Coronary artery (tissue), 2 donors: Measurements from ENCODE around the gene CXCR1.

Experiments used
- DNase-seq: peaks from one replicate; pipeline ENCODE4 v3.0.0-alpha.2; 2017; ENCODE audit warnings: low spot score
- H3K27ac ChIP-seq, 2 donors: fragments of 200-600 bp; sonication (generic); one replicate each; pipeline ENCODE4 v1.5.1; 2016 to 2019
- H3K4me3 ChIP-seq: fragments of 200-600 bp; sonication (generic); 2 replicates; pipeline ENCODE4 v1.5.1; 2016; ENCODE audit warnings: mild to moderate bottlenecking, moderate library complexity
- CTCF ChIP-seq: fragments of 200-600 bp; sonication (generic); IDR thresholded peaks from one replicate; pipeline ENCODE4 v1.5.1; 2019; ENCODE audit warnings: antibody characterized with exemption

The CXCR1 gene

GRCh38 chr2:218193701-218194100 is 26.9 kb upstream of the CXCR1 start:
- no peak for DNase-seq
- Histone ChIP-seq H3K4me3 (no peak overlapping the region), H3K27ac (no peak overlapping the region)
- TF ChIP-seq CTCF, result no peak

- no peak for DNase-seq
- no peak for TF ChIP-seq CTCF
- no peak overlapping the region for H3K4me3 ChIP-seq
- H3K27ac ChIP-seq, result no peak overlapping the region
Measured at GRCh38 chr2:218192902-218193430, 26.2 kb upstream of the CXCR1 start.

GRCh38 chr2:218188528-218188927 is 21.8 kb upstream of the CXCR1 start:
- no peak for TF ChIP-seq CTCF
- no peak for DNase-seq
- H3K27ac ChIP-seq, result no peak overlapping the region
- no peak overlapping the region for H3K4me3 ChIP-seq

GRCh38 chr2:218187296-218188015 is 20.7 kb upstream of the CXCR1 start:
- no peak for TF ChIP-seq CTCF
- H3K4me3 ChIP-seq, result no peak overlapping the region
- H3K27ac ChIP-seq, result no peak overlapping the region
- no peak for DNase-seq

GRCh38 chr2:218186876-218187275 is 20.1 kb upstream of the CXCR1 start:
- no peak overlapping the region for H3K4me3 ChIP-seq
- TF ChIP-seq CTCF, result no peak
- no peak overlapping the region for H3K27ac ChIP-seq
- no peak for DNase-seq

GRCh38 chr2:218186355-218186766 is 19.6 kb upstream of the CXCR1 start:
- peak; percentile 74 for TF ChIP-seq CTCF
- DNase-seq, result no peak
- H3K27ac ChIP-seq, result no peak overlapping the region

GRCh38 chr2:218184331-218184730 is 17.6 kb upstream of the CXCR1 start:
- Histone ChIP-seq H3K4me3 (no peak overlapping the region), H3K27ac (no peak overlapping the region)
- no peak for DNase-seq
- no peak for TF ChIP-seq CTCF

More at GRCh38 chr2:218186355-218186766, 19.6 kb upstream of the CXCR1 start:
- H3K4me3 ChIP-seq, result peak overlapping the region; percentile 30
